Thyroid gland (tissue), 4 donors: ENCODE measurements around the gene SLC37A1. TPM values are rescaled to one million over a fixed set of nuclear protein-coding genes. Genes with fewer than 3 reads are reported as not detected.

Experiments used
- DNase-seq, 2 donors: peaks; one replicate each; pipeline ENCODE4 v3.0.0-alpha.2; 2019
- H3K27ac ChIP-seq, 3 donors: fragments of 200-600 bp; sonication (generic); 1 replicate in 2 of 3; 2 replicates in 1 of 3; pipeline ENCODE4 v1.5.1; 2016 to 2019; ENCODE audit warnings: mild to moderate bottlenecking in 1 of 3, moderate library complexity in 1 of 3
- H3K27me3 ChIP-seq: fragments of 200-600 bp; sonication (generic); one replicate; pipeline ENCODE4 v1.5.1; 2019
- H3K36me3 ChIP-seq, 2 donors: fragments of 200-600 bp; sonication (generic); one replicate each; pipeline ENCODE4 v1.5.1; 2016 to 2019
- H3K4me1 ChIP-seq, 2 donors: fragments of 200-600 bp; sonication (generic); one replicate each; pipeline ENCODE4 v1.5.1; 2017 to 2019
- H3K4me3 ChIP-seq, 3 donors: fragments of 200-600 bp; sonication (generic); replicated peaks in 1 of 3; 1 replicate in 2 of 3; 2 replicates in 1 of 3; pipeline ENCODE4 v1.5.1; 2016; ENCODE audit warnings: mild to moderate bottlenecking in 1 of 3
- H3K9me3 ChIP-seq: fragments of 200-600 bp; sonication (generic); one replicate; pipeline ENCODE4 v1.5.1; 2017
- CTCF ChIP-seq, 6 experiments: fragments of 200-600 bp in 3 of 6; fragments of 450-650 bp in 3 of 6; sonication (generic) in 3 of 6; IDR thresholded peaks; one replicate each; pipeline ENCODE4 v1.5.1; 2016 to 2019; ENCODE audit warnings: antibody characterized with exemption in 6 of 6, mild to moderate bottlenecking in 2 of 6, inconsistent platforms in 1 of 6, moderate library complexity in 1 of 6
- POLR2A ChIP-seq, 2 donors: fragments of 450-650 bp; IDR thresholded peaks; one replicate each; pipeline ENCODE4 v1.6.1; 2017; ENCODE audit warnings: antibody characterized with exemption in 2 of 2, mild to moderate bottlenecking in 2 of 2, moderate library complexity in 1 of 2
- WGBS, 2 donors: methylation state at CpG; one replicate each; pipeline ENCODE4 v1.1.5; 2017; 5-methylcytosine and 5-hydroxymethylcytosine counted together
- intact Hi-C: fragments of 100-400 bp; cut with DNase I; formaldehyde crosslinking; loops from one replicate; pipeline ENCODE4 v1.15.1; 2023
- total RNA-seq, 4 donors: library from RNA; depleted of rRNA; stranded (reverse); fragments of >200 nt; gene quantifications; one replicate each; pipeline ENCODE4 v1.2.3, GENCODE V29; 2016

Gene SLC37A1
- total RNA-seq, 4 donors from 2014 or later = 26.1 to 37.9 (median 34.9) TPM

GRCh38 chr21:42496120-42496838 lies 17.4 kb upstream of the SLC37A1 start, which contains the start of gene RSPH1:
Gene RSPH1, minus strand, starts transcription at chr21:42496224. Its CDS starts 38 bp downstream, at chr21:42496186.
- TF ChIP-seq POLR2A (IDR thresholded peaks at IDR 0.05) = peak; percentile 76 to 86
- no peak for TF ChIP-seq CTCF (IDR thresholded peaks at IDR 0.05)
- no peaks in the 10 kb centered on the region for H3K9me3 ChIP-seq
- no peaks in the 10 kb centered on the region for H3K36me3 ChIP-seq
- intact Hi-C loops = no loop called here
- no peaks in the 10 kb centered on the region for H3K27me3 ChIP-seq
- peak within 1 kb of the TSS; percentile 13 to 47 (median 30) for H3K4me3 ChIP-seq
- H3K27ac ChIP-seq = peak within 1 kb of the TSS; percentile 44 to 76 (median 62)
- peaks cover 5 to 12% of the 10 kb centered on the region in 2 donors for H3K4me1 ChIP-seq
- WGBS, 2 donors = 0 to 1% methylated on average over 18 to 49 of the region's 58 CpGs
- DNase-seq = peak; percentile 100

DNA sequence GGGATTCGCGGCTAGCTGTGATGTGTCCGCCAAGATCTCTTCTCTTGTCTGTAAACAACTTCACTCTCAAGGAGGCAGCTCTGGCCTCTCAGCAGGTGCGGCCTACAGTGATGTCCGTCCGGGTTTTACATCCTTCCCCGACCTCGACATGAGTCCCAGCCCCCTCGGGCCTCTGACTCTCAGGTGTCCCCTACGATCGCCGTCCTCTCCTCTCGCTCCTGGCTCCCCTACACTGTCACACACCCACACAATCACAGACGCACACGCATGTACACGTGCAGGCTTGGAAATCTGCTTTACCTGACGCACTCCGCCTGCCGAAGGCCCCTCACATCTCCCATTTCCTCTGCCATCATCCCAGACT lies 16.8 kb upstream of the SLC37A1 start:
- 27% methylated on average over 19 of the region's 19 CpGs for WGBS, 2 donors
- intact Hi-C loops = no loop called here
- H3K27me3 ChIP-seq = no peaks in the 10 kb centered on the region
- H3K4me3 ChIP-seq = peak overlapping the region in 2 of 3 donors; percentile 25 to 46
- peak; percentile 27 to 38 for DNase-seq
- peaks cover 5 to 12% of the 10 kb centered on the region in 2 donors for H3K4me1 ChIP-seq
- TF ChIP-seq CTCF (IDR thresholded peaks at IDR 0.05) (no peak), POLR2A (IDR thresholded peaks at IDR 0.05) (no peak)
- no peaks in the 10 kb centered on the region for H3K9me3 ChIP-seq
- H3K36me3 ChIP-seq = no peaks in the 10 kb centered on the region
- H3K27ac ChIP-seq = peak overlapping the region; percentile 44 to 76 (median 62)

- intact Hi-C loops = no loop called here
- TF ChIP-seq POLR2A (IDR thresholded peaks at IDR 0.05) (no peak), CTCF (IDR thresholded peaks at IDR 0.05) (no peak)
- H3K36me3 ChIP-seq = no peaks in the 10 kb centered on the region
- DNase-seq = no peak
- peaks cover 5 to 12% of the 10 kb centered on the region in 2 donors for H3K4me1 ChIP-seq
- no peaks in the 10 kb centered on the region for H3K9me3 ChIP-seq
- 87 to 88% methylated on average over 5 of the region's 5 CpGs for WGBS, 2 donors
- no peaks in the 10 kb centered on the region for H3K27me3 ChIP-seq
- no peak overlapping the region for H3K4me3 ChIP-seq
- H3K27ac ChIP-seq = no peak overlapping the region
Observed at GRCh38 chr21:42498012-42498411, 15.6 kb upstream of the SLC37A1 start.

DNA sequence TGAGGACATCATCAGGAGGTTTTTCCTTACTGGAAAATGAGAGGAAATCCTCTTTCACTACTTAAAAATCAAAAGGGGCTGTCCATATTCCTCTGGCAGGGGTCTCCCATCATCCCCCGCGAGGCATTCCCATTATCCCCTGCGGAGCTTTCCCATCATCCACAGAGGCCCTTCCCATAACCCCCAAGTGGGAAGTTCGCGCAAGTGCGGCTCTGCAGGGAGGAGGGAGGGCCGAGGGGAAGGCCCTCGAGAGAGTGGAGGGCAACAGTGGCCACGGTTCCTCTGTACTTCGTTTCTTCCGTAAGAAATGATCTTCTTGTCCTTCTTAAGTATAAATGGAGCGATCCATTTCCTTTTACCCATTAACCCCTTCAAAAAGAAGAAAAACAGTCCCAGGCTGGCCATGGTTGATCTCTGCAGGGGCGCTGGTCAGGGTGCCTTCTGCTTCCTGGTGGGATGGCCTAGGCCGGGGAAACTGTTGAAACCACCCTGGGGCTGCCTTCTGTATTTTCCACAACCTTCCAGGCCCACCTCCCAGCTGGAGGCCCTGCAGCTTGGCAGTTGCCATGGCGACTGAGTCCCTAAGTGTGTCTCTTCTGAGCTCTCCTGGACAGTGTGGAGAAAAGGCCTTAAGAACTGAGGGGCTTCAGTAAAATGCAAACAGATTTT lies 14.1 kb upstream of the SLC37A1 start:
- intact Hi-C loops = no loop called here
- Histone ChIP-seq H3K4me3 (no peak overlapping the region), H3K27ac (no peak overlapping the region), H3K4me1 (peaks cover 5 to 12% of the 10 kb centered on the region in 2 donors), H3K9me3 (no peaks in the 10 kb centered on the region), H3K36me3 (no peaks in the 10 kb centered on the region), H3K27me3 (no peaks in the 10 kb centered on the region)
- DNase-seq = peak in 1 of 2 donors; percentile 49
- WGBS, 2 donors = 59 to 80% methylated on average over 15 of the region's 15 CpGs
- TF ChIP-seq CTCF (IDR thresholded peaks at IDR 0.05) (no peak), POLR2A (IDR thresholded peaks at IDR 0.05) (no peak)

DNA sequence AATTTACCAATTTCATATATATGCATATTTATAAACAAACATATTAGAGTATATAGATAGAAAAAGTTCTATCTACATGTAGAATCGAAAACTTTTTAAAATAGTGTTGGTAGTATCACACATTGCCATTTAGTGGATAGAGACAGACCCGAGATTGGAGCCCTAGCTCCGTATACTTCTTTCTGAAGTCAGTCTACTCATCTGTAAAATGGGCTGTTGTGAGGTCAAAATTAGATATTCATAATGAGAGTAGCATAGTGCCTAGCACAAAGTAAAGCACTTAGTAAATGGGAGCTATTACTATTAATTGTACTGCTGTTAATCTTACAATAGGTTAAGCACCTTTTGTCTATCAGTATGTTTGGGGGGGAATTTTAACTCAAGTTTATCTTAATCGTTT lies 13.4 kb upstream of the SLC37A1 start:
- Histone ChIP-seq H3K4me3 (no peak overlapping the region), H3K9me3 (no peaks in the 10 kb centered on the region), H3K27me3 (no peaks in the 10 kb centered on the region), H3K4me1 (peaks cover 5 to 12% of the 10 kb centered on the region in 2 donors), H3K36me3 (no peaks in the 10 kb centered on the region), H3K27ac (no peak overlapping the region)
- intact Hi-C loops = no loop called here
- TF ChIP-seq POLR2A (IDR thresholded peaks at IDR 0.05) (no peak), CTCF (IDR thresholded peaks at IDR 0.05) (no peak)
- WGBS, 2 donors = 90% methylated on average over 4 of the region's 4 CpGs
- DNase-seq = no peak
